ENCODE results near the gene PSMD5.

- TF ChIP-seq CTCF (conservative IDR thresholded peaks at IDR 0.05) (no peak), EZH2 (IDR thresholded peaks at IDR 0.05; ENCODE audit: low read depth) (no peak)
These were observed 14.8 kb upstream of the PSMD5 start for GRCh38 chr9:120857481-120857880.

Data from PC-9 (cell line).